ENCODE results near the gene GBX1. TPM values are rescaled to one million over a fixed set of nuclear protein-coding genes. Genes with fewer than 3 reads are reported as not detected.
A peak's percentile ranks its signal among the peaks of the same experiment; 100 is the strongest.

The GBX1 gene
- total RNA-seq, 2 donors from 2014 or later, result not detected

DNA sequence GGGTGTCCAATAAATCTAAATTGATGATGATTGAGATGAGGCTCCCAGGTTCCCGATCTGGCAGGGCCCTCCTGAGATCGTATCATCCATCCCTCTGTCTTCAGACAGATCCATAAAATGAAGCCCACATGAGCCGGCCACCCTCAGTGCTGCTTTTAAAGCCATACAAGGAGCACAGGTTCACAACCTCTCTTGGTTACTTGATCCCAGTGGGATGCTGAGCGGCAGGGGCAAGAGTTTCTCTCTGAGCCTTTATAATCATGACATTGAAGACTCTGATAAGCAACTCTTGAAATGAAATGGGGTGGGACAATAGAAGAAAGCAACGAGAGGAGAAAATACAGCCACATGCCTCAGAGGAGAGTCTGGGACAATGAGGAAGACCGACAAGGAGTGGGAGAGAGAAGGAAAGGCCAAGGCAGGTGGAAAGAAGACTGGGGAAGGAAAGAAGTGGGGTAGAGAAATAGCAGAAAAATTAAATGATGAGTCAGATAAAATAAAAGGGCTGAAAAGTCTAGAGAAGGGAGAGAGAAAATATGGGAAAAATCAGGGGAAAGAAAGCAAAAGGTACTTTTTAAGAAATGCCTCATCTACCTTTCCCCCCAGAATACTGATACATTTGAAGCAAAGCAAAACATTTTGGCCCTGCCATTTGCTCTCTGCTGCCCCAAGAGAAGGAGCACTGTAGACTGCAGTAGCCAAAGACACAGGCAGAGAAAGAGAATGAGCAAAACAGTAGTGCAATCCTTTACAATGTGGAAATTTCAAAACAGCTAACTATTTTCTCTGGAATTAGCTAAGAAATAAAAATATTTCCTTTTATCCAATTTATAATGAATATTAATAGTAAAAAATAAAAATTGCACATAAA, 14.6 kb downstream of the GBX1 start:
- Mint-ChIP-seq H3K9me3 (no peaks in the 10 kb centered on the region), H3K27ac (no peak overlapping the region), H3K36me3 (ENCODE audit: low read depth) (no peaks in the 10 kb centered on the region), H3K4me3 (no peak overlapping the region), H3K27me3 (ENCODE audit: insufficient read depth) (peaks cover 23% of the 10 kb centered on the region), H3K4me1 (peaks cover 8% of the 10 kb centered on the region)
- Histone ChIP-seq H3K9me3 (ENCODE audit: control insufficient read depth, low read length) (no peaks in the 10 kb centered on the region), H3K27me3 (ENCODE audit: control insufficient read depth, insufficient read depth, low read length, poor library complexity, severe bottlenecking) (peaks cover 14% of the 10 kb centered on the region), H3K9ac (ENCODE audit: extremely low read depth, low read length, poor library complexity, severe bottlenecking) (no peak overlapping the region), H3K36me3 (ENCODE audit: control insufficient read depth, insufficient read depth, low read length) (no peaks in the 10 kb centered on the region), H3K4me1 (ENCODE audit: control insufficient read depth, insufficient read depth, low read length) (no peaks in the 10 kb centered on the region), H3K27ac (ENCODE audit: low read depth, low read length) (no peak overlapping the region), H3K4me3 (ENCODE audit: low read length) (no peak overlapping the region)
- no peak for DNase-seq
- 60 to 75% methylated on average over 6 of the region's 6 CpGs for WGBS, 2 experiments (ENCODE audit: insufficient coverage in 1 of 2, insufficient read length in 1 of 2)
- TF ChIP-seq, protein P1, sequence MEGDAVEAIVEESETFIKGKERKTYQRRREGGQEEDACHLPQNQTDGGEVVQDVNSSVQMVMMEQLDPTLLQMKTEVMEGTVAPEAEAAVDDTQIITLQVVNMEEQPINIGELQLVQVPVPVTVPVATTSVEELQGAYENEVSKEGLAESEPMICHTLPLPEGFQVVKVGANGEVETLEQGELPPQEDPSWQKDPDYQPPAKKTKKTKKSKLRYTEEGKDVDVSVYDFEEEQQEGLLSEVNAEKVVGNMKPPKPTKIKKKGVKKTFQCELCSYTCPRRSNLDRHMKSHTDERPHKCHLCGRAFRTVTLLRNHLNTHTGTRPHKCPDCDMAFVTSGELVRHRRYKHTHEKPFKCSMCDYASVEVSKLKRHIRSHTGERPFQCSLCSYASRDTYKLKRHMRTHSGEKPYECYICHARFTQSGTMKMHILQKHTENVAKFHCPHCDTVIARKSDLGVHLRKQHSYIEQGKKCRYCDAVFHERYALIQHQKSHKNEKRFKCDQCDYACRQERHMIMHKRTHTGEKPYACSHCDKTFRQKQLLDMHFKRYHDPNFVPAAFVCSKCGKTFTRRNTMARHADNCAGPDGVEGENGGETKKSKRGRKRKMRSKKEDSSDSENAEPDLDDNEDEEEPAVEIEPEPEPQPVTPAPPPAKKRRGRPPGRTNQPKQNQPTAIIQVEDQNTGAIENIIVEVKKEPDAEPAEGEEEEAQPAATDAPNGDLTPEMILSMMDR (conservative IDR thresholded peaks at IDR 0.05), result peak; percentile 63

GRCh38 chr7:151150388-151150787, 17.1 kb downstream of the GBX1 start:
- Mint-ChIP-seq H3K9me3 (no peaks in the 10 kb centered on the region), H3K4me1 (peaks cover 3% of the 10 kb centered on the region), H3K27me3 (ENCODE audit: insufficient read depth) (peaks cover 17% of the 10 kb centered on the region), H3K4me3 (no peak overlapping the region), H3K27ac (no peak overlapping the region), H3K36me3 (ENCODE audit: low read depth) (no peaks in the 10 kb centered on the region)
- no peaks in the 10 kb centered on the region for H3K4me1 ChIP-seq (ENCODE audit: control insufficient read depth, insufficient read depth, low read length)
- H3K9me3 ChIP-seq (ENCODE audit: control insufficient read depth, low read length), result no peaks in the 10 kb centered on the region
- TF ChIP-seq, protein P1 (conservative IDR thresholded peaks at IDR 0.05), result no peak
- H3K27me3 ChIP-seq (ENCODE audit: control insufficient read depth, insufficient read depth, low read length, poor library complexity, severe bottlenecking), result peaks cover 14% of the 10 kb centered on the region
- H3K9ac ChIP-seq (ENCODE audit: extremely low read depth, low read length, poor library complexity, severe bottlenecking), result no peak overlapping the region
- WGBS, 2 experiments (ENCODE audit: insufficient coverage in 1 of 2, insufficient read length in 1 of 2), result 86 to 100% methylated on average over 1 to 3 of the region's 3 CpGs
- no peak overlapping the region for H3K27ac ChIP-seq (ENCODE audit: low read depth, low read length)
- no peaks in the 10 kb centered on the region for H3K36me3 ChIP-seq (ENCODE audit: control insufficient read depth, insufficient read depth, low read length)
- H3K4me3 ChIP-seq (ENCODE audit: low read length), result no peak overlapping the region
- no peak for DNase-seq

DNA sequence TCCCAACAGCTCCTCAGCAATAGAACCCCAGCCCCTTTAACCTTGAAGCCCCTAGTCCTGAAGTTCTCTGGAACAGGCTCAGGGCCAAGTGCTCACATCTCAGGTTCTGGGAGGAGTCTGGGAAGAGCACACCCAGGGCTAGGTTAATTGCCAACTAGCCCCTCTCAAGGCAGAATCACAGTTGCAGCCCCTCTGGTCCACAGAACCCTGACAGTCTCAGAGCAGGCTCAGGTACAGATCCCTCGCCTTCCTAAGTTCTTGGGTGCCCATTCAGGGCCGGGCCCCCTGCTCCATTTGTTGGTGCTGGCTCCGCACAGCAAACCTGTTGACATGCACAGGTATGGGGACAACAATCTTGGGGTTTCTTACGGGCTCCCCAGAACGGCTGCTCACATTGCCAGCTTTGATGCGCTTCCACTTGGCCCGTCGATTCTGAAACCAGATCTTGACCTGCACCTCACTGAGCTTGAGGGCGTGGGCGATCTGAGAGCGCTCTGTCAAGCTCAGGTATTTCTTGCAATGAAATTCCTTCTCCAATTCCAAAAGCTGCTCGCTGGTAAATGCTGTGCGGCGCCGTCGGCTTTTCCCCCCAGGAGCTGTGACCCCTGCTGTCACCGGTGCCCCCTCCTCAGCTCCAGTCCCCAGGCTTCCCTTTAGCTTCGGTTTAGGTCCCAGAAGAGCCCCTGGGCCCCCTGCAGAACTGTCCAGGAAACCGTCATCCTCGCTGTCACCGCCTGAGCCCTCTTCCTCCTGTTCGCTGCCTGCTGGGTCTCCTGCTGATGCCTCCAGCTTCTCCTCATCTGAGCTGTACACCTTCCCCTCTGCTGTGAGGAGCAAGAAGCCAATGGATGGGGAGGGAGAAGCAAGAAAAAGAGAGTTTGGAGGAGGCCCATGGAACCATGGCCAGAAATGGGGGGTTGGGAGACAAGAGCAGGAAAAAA, 18.9 kb downstream of the GBX1 start:
- no peaks in the 10 kb centered on the region for H3K4me1 ChIP-seq (ENCODE audit: control insufficient read depth, insufficient read depth, low read length)
- WGBS, 2 experiments (ENCODE audit: insufficient coverage in 1 of 2, insufficient read length in 1 of 2), result 89 to 95% methylated on average over 15 to 22 of the region's 22 CpGs
- H3K27me3 ChIP-seq (ENCODE audit: control insufficient read depth, insufficient read depth, low read length, poor library complexity, severe bottlenecking), result peaks cover 14% of the 10 kb centered on the region
- H3K27ac ChIP-seq (ENCODE audit: low read depth, low read length), result no peak overlapping the region
- H3K36me3 ChIP-seq (ENCODE audit: control insufficient read depth, insufficient read depth, low read length), result peaks cover 8% of the 10 kb centered on the region
- H3K4me3 ChIP-seq (ENCODE audit: low read length), result no peak overlapping the region
- no peaks in the 10 kb centered on the region for H3K9me3 ChIP-seq (ENCODE audit: control insufficient read depth, low read length)
- Mint-ChIP-seq H3K4me3 (no peak overlapping the region), H3K4me1 (peaks cover 3% of the 10 kb centered on the region), H3K27ac (no peak overlapping the region), H3K36me3 (ENCODE audit: low read depth) (peaks cover 10% of the 10 kb centered on the region), H3K9me3 (no peaks in the 10 kb centered on the region), H3K27me3 (ENCODE audit: insufficient read depth) (peaks cover 10% of the 10 kb centered on the region)
- TF ChIP-seq, protein P1 (conservative IDR thresholded peaks at IDR 0.05), result no peak
- H3K9ac ChIP-seq (ENCODE audit: extremely low read depth, low read length, poor library complexity, severe bottlenecking), result no peak overlapping the region
- peak; percentile 42 for DNase-seq

Data from endodermal cell (in vitro differentiated cells).